ENCODE results near the gene RAB3A. TPM values are rescaled to one million over a fixed set of nuclear protein-coding genes. Genes with fewer than 3 reads are reported as not detected.
A peak's percentile ranks its signal among the peaks of the same experiment; 100 is the strongest.

Gene RAB3A
- total RNA-seq, 1 experiment from 2014 or later: 10.6 TPM

- ChIA-PET CTCF (interaction anchor here (1.1 to 2.2 kb wide), 7 partner anchors 12 to 253 kb away, joined by 3 to 12 read pairs (median 5); partner anchors contain the start of gene RAB3A), RAD21 (ENCODE audit: low non-redundant PET in 1 of 2, low total read pairs in 2 of 2, uncharacterized antibody in 2 of 2, unreplicated experiment in 2 of 2) (no interaction called here), POLR2A (interaction anchor here (0.6 to 3.0 kb wide), 10 partner anchors 12 to 245 kb away, joined by 3 to 27 read pairs (median 4); partner anchors contain the start of genes JUND and RAB3A)
- peak overlapping the region; percentile 70 for H3K9ac ChIP-seq (ENCODE audit: low read length)
- H3K4me3 ChIP-seq (replicated peaks in 1 of 2; ENCODE audit: low read depth in 1 of 2, low read length in 2 of 2): peak overlapping the region; percentile 52 to 67
- H3K27me3 ChIP-seq (ENCODE audit: insufficient read depth, low read length): no peaks in the 10 kb centered on the region
- TF ChIP-seq SIN3A (IDR thresholded peaks at IDR 0.05; ENCODE audit: low read depth): 0 out of 2 replicates have a peak, but pooled peaks have one; percentile 15
- TF ChIP-seq ELF1 (IDR thresholded peaks at IDR 0.05; ENCODE audit: borderline replicate concordance, low read depth): no peak
- TF ChIP-seq FOSL1 (IDR thresholded peaks at IDR 0.05; ENCODE audit: low read depth): no peak
- TF ChIP-seq ZBTB33 (IDR thresholded peaks at IDR 0.05; ENCODE audit: extremely low read depth, insufficient replicate concordance, low read length): no peak
- H4K20me1 ChIP-seq (ENCODE audit: insufficient read depth): no peaks in the 10 kb centered on the region; the same call in 1 of the 2 replicates
- H3K36me3 ChIP-seq (ENCODE audit: control insufficient read depth in 1 of 2, insufficient read depth in 2 of 2, low read length in 2 of 2): peaks cover 2 to 5% of the 10 kb centered on the region in 2 experiments; a peak in 2 of 4 replicates
- DNase-seq (ENCODE audit: low read depth, low spot score) (no peak), ATAC-seq (no peak)
- H3K79me2 ChIP-seq (ENCODE audit: insufficient read depth, low read length): peaks cover 10% of the 10 kb centered on the region; the same call in 1 of the 2 replicates
- H3K9me2 ChIP-seq (ENCODE audit: insufficient read depth): no peaks in the 10 kb centered on the region
- peak overlapping the region; percentile 95 for H3K4me2 ChIP-seq (ENCODE audit: low read length)
- peaks cover 17 to 34% of the 10 kb centered on the region in 2 experiments for H3K4me1 ChIP-seq (ENCODE audit: control insufficient read depth in 1 of 2, insufficient read depth in 2 of 2, low read length in 2 of 2)
- intact Hi-C loops (cut with micrococcal nuclease): loop anchor here (1.0 kb wide), 1 partner anchor 83 kb away; the partner anchor contains the start of gene IQCN
- H3K27ac ChIP-seq (ENCODE audit: low read depth, low read length): peak overlapping the region; percentile 77
- BruUV-seq (replicated peaks): no TSS peak
- no peak overlapping the region for H2AFZ ChIP-seq (ENCODE audit: low read depth, low read length, poor library complexity, severe bottlenecking)
- no peaks in the 10 kb centered on the region for H3K9me3 ChIP-seq (ENCODE audit: control insufficient read depth in 1 of 2, insufficient read depth in 1 of 2, low read depth in 1 of 2, low read length in 2 of 2)
These were observed 12.2 kb downstream of the RAB3A start for GRCh38 chr19:18191640-18192062.

GRCh38 chr19:18190278-18190677 is 13.6 kb downstream of the RAB3A start:
- peaks cover 22 to 38% of the 10 kb centered on the region in 2 experiments for H3K4me1 ChIP-seq (ENCODE audit: control insufficient read depth in 1 of 2, insufficient read depth in 2 of 2, low read length in 2 of 2)
- no peak overlapping the region for H3K9ac ChIP-seq (ENCODE audit: low read length)
- ChIA-PET CTCF (no interaction called here), RAD21 (ENCODE audit: low non-redundant PET in 1 of 2, low total read pairs in 2 of 2, uncharacterized antibody in 2 of 2, unreplicated experiment in 2 of 2) (no interaction called here), POLR2A (interaction anchor here (3.0 kb wide), 1 partner anchor 90 kb away, joined by 27 read pairs; the partner anchor contains the start of gene JUND)
- no peak overlapping the region for H3K27ac ChIP-seq (ENCODE audit: low read depth, low read length)
- BruUV-seq (replicated peaks): no TSS peak
- no peaks in the 10 kb centered on the region for H3K36me3 ChIP-seq (ENCODE audit: control insufficient read depth in 1 of 2, insufficient read depth in 2 of 2, low read length in 2 of 2)
- H4K20me1 ChIP-seq (ENCODE audit: insufficient read depth): no peaks in the 10 kb centered on the region; the same call in 1 of the 2 replicates
- no peak overlapping the region for H2AFZ ChIP-seq (ENCODE audit: low read depth, low read length, poor library complexity, severe bottlenecking)
- no peaks in the 10 kb centered on the region for H3K9me2 ChIP-seq (ENCODE audit: insufficient read depth)
- H3K9me3 ChIP-seq (ENCODE audit: control insufficient read depth in 1 of 2, insufficient read depth in 1 of 2, low read depth in 1 of 2, low read length in 2 of 2): no peaks in the 10 kb centered on the region
- ATAC-seq (no peak), DNase-seq (ENCODE audit: low read depth, low spot score) (no peak)
- no peak overlapping the region for H3K4me2 ChIP-seq (ENCODE audit: low read length)
- intact Hi-C loops (cut with micrococcal nuclease): no loop called here
- no peak overlapping the region for H3K4me3 ChIP-seq (replicated peaks in 1 of 2; ENCODE audit: low read depth in 1 of 2, low read length in 2 of 2)
- no peaks in the 10 kb centered on the region for H3K27me3 ChIP-seq (ENCODE audit: insufficient read depth, low read length)
- H3K79me2 ChIP-seq (ENCODE audit: insufficient read depth, low read length): peaks cover 10% of the 10 kb centered on the region; the same call in 1 of the 2 replicates
- TF ChIP-seq REST (IDR thresholded peaks at IDR 0.05; ENCODE audit: low read depth) (no peak), JUND (IDR thresholded peaks at IDR 0.05) (no peak), TCF7L2 (IDR thresholded peaks at IDR 0.05; ENCODE audit: borderline replicate concordance, extremely low read depth, insufficient read depth, insufficient read length) (no peak), EZH2phosphoT487 (IDR thresholded peaks at IDR 0.05; ENCODE audit: borderline replicate concordance) (no peak), ATF3 (IDR thresholded peaks at IDR 0.05) (no peak), CEBPB (IDR thresholded peaks at IDR 0.05; ENCODE audit: low read depth) (no peak), EGR1 (IDR thresholded peaks at IDR 0.05; ENCODE audit: low read depth) (no peak), ZNF274 (IDR thresholded peaks at IDR 0.05; ENCODE audit: low read depth, low read length) (no peak), POLR2A (IDR thresholded peaks at IDR 0.05; ENCODE audit: borderline replicate concordance, extremely low read depth, insufficient read depth, insufficient read length) (no peak), FOSL1 (IDR thresholded peaks at IDR 0.05; ENCODE audit: low read depth) (no peak), YY1 (IDR thresholded peaks at IDR 0.05; ENCODE audit: extremely low read depth, insufficient replicate concordance, low read depth, low read length) (no peak), CBX3 (IDR thresholded peaks at IDR 0.05; ENCODE audit: low read depth) (no peak)
